GM12878 (cell line): Measurements from ENCODE around the gene KAT2B. TPM values are rescaled to one million over a fixed set of nuclear protein-coding genes. Genes with fewer than 3 reads are reported as not detected.

Experiments
- ATAC-seq: fragments of 200-7000 bp; cut with Tn5 transposase; 3 replicates; pipeline ENCODE4 v1.9.1; 2020; ENCODE audit warnings: mild to moderate bottlenecking, moderate library complexity
- BruUV-seq: library from RNA; stranded (reverse); fragments of 400-500 nt; replicated peaks from 2 replicates; lab custom pipeline; 2021; lab: Mats Ljungman, UMichigan
- CTCF ChIA-PET: fragments of 300-600 bp; sonication (Branson Sonifier 250); formaldehyde crosslinking; extraction: SDS; loops from one replicate; lab custom pipeline; 2021; ENCODE audit warnings: inconsistent platforms; lab: Yijun Ruan, JAX
- POLR2A ChIA-PET: fragments of 350-600 bp; formaldehyde crosslinking; extraction: SDS; loops from one replicate; lab custom pipeline; 2021; ENCODE audit warnings: inconsistent platforms; lab: Charles Lee
- RAD21 ChIA-PET: fragments of 300-600 bp; sonication (Branson Sonifier 250); formaldehyde crosslinking; loops from one replicate; lab custom pipeline; 2023; ENCODE audit warnings: antibody characterized with exemption; ENCODE audit not compliant: unreplicated experiment; lab: Charles Lee
- SMC1A ChIA-PET: fragments of 300-600 bp; sonication (Branson Sonifier 250); formaldehyde crosslinking; loops from one replicate; lab custom pipeline; 2023; ENCODE audit not compliant: unreplicated experiment, uncharacterized antibody; lab: Charles Lee
- DNase-seq: peaks from one replicate; pipeline ENCODE4 v3.0.0-alpha.2; 2011; ENCODE audit warnings: low read depth, low spot score
- FAIRE-seq: peaks from 3 replicates; lab custom pipeline; 2011; peaks lifted over from hg19 to GRCh38; lab: Jason Lieb, UNC
- H2AFZ ChIP-seq: 2 replicates; pipeline ENCODE4 v1.6.0; 2011; ENCODE audit warnings: low read depth, low read length, control low read depth; ENCODE audit not compliant: control insufficient read depth
- H3K27ac ChIP-seq: 2 replicates; pipeline ENCODE4 v1.5.1; 2011; ENCODE audit warnings: control low read depth; ENCODE audit not compliant: control insufficient read depth, insufficient read depth
- H3K27me3 ChIP-seq, 2 experiments: replicated peaks in 1 of 2; 2 replicates each; pipeline versions ENCODE4 v1.6.0 to v1.6.1; 2011; ENCODE audit warnings: low read length in 1 of 2; ENCODE audit not compliant: control insufficient read depth in 2 of 2, insufficient read depth in 2 of 2
- H3K36me3 ChIP-seq, 2 experiments: 2 replicates each; pipeline ENCODE4 v1.5.1; 2011; ENCODE audit warnings: low read length in 1 of 2; ENCODE audit not compliant: control insufficient read depth in 2 of 2, insufficient read depth in 2 of 2
- H3K4me1 ChIP-seq: 2 replicates; pipeline ENCODE4 v1.6.1; 2011; ENCODE audit warnings: mild to moderate bottlenecking, low read length, moderate library complexity, mixed read lengths; ENCODE audit not compliant: control insufficient read depth, insufficient read depth
- H3K4me2 ChIP-seq: 2 replicates; pipeline ENCODE4 v1.6.0; 2011; ENCODE audit warnings: control low read depth; ENCODE audit not compliant: control insufficient read depth, insufficient read depth
- H3K4me3 ChIP-seq: fragments of 200-600 bp; sonication (generic); 2 replicates; pipeline ENCODE4 v1.5.1; 2016
- H3K79me2 ChIP-seq: 2 replicates; pipeline ENCODE4 v1.6.0; 2011; ENCODE audit warnings: low read length; ENCODE audit not compliant: control insufficient read depth, insufficient read depth
- H3K9ac ChIP-seq: 2 replicates; pipeline ENCODE4 v1.8.0; 2011; ENCODE audit warnings: low read length, control low read depth, mixed read lengths; ENCODE audit not compliant: control insufficient read depth, insufficient read depth
- H3K9me3 ChIP-seq: replicated peaks from 3 replicates; pipeline ENCODE4 v1.5.1; 2011; ENCODE audit warnings: mild to moderate bottlenecking, low read length; ENCODE audit not compliant: control insufficient read depth, insufficient read depth
- H4K20me1 ChIP-seq: 2 replicates; pipeline ENCODE4 v1.6.0; 2011; ENCODE audit not compliant: control insufficient read depth, insufficient read depth
- GATAD2B ChIP-seq: fragments of 450-650 bp; conservative IDR thresholded peaks from 2 replicates; pipeline ENCODE4 v1.6.1; 2017; ENCODE audit warnings: low read depth, mild to moderate bottlenecking, moderate library complexity
- HDGF ChIP-seq: fragments of 450-650 bp; IDR thresholded peaks from 2 replicates; pipeline ENCODE4 v1.6.1; 2016; ENCODE audit warnings: antibody characterized with exemption
- PML ChIP-seq: IDR thresholded peaks from 2 replicates; pipeline ENCODE4 v1.6.1; 2012; ENCODE audit warnings: low read length, inconsistent platforms
- RAD21 ChIP-seq: IDR thresholded peaks from 2 replicates; pipeline ENCODE4 v1.6.1; 2011; ENCODE audit warnings: mild to moderate bottlenecking, low read depth, low read length, moderate library complexity; ENCODE audit not compliant: insufficient read depth
- ZNF217 ChIP-seq: fragments of 450-650 bp; IDR thresholded peaks from 2 replicates; pipeline ENCODE4 v1.6.1; 2017; ENCODE audit warnings: antibody characterized with exemption, mild to moderate bottlenecking
- ZNF24 ChIP-seq: fragments of 450-650 bp; IDR thresholded peaks from 2 replicates; pipeline ENCODE4 v1.6.1; 2017; ENCODE audit warnings: antibody characterized with exemption, mild to moderate bottlenecking
- ZNF687 ChIP-seq: fragments of 450-650 bp; IDR thresholded peaks from 2 replicates; pipeline ENCODE4 v1.6.1; 2017; ENCODE audit warnings: mild to moderate bottlenecking, moderate library complexity
- ZZZ3 ChIP-seq: IDR thresholded peaks from 2 replicates; pipeline ENCODE4 v1.6.1; 2011; ENCODE audit warnings: low read depth; ENCODE audit not compliant: control insufficient read depth, insufficient read length
- WGBS: methylation state at CpG from one replicate; pipeline ENCODE4 v1.1.6; 2016; ENCODE audit warnings: low lambda C conversion rate; ENCODE audit not compliant: insufficient replicate concordance, insufficient coverage; ENCODE audit errors: missing lambda C conversion rate; 5-methylcytosine and 5-hydroxymethylcytosine counted together
- in situ Hi-C: fragments of 300-500 bp; cut with MboI; formaldehyde crosslinking; loops from 9 replicates; pipeline ENCODE4 v1.14.3; 2018; ENCODE audit warnings: mixed read lengths
- intact Hi-C: fragments of 100-400 bp; cut with micrococcal nuclease; formaldehyde crosslinking; loops from one replicate; pipeline ENCODE4 v1.14.2; 2022; ENCODE audit not compliant: unreplicated experiment
- polyA plus RNA-seq, 11 experiments: library from polyadenylated mRNA; depleted of rRNA in 4 of 11; unstranded in 6 of 11; stranded (reverse) in 5 of 11; fragments of >200 nt; fragmentation: Nextera tagmentation in 4 of 11; fragmentation: Illumina TruSeq in 1 of 11; extraction: Ambion mirVana in 4 of 11; extraction: Trizol in 1 of 11; gene quantifications; 1 replicate in 1 of 11; 2 replicates in 10 of 11; pipeline versions ENCODE4 v1.2.1 to v1.2.3, GENCODE V29; 2011 to 2016; ENCODE audit warnings: inconsistent platforms in 2 of 11, missing spikeins in 2 of 11, low read depth in 1 of 11
- total RNA-seq, 4 experiments: library from RNA; depleted of rRNA in 3 of 4; stranded (reverse); fragments of >200 nt in 3 of 4; fragmentation: Illumina TruSeq in 1 of 4; extraction: Trizol in 1 of 4; gene quantifications; 2 replicates each; pipeline versions ENCODE4 v1.2.1 to v1.2.3, GENCODE V29; 2013 to 2021
- TF ChIP-seq, protein P1 (sequence below): IDR thresholded peaks from 2 replicates; pipeline ENCODE4 v1.6.1; 2012; ENCODE audit warnings: low read depth, low read length, improper control_type of control experiment

The KAT2B gene
- total and polyA plus RNA-seq, 10 of the 15 experiments (the other 5 are each of a cell fraction or from before 2014, with no cell fraction given): 2.9 to 15.2 (median 10.2) TPM

DNA sequence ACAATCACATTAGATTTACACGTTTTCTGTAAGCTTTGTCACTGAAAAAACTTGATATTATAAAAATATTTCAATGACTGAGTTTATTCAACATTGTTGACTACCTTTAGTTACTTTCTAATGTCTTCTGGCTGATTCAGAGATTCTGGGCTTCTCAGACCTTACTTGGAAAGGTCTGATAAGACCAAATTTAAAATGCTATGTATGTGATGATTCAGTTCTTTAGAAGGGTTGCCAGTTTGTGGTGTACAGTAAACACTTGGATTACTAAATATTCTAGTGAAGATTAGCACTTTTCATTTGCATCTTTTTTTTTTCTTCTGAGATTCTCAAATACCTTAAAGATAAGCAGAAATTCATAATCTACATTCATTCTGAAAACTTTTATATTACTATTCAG lies 96.0 kb downstream of the KAT2B start (continued):
- TF ChIP-seq ZNF687: no peak

- ATAC-seq (no peak), FAIRE-seq (no peak), DNase-seq (no peak)
- CTCF ChIA-PET: no interaction called here
- H3K36me3 ChIP-seq: peaks cover 0 to 4% of the 10 kb centered on the region in 2 experiments; a peak in 3 of 4 replicates
- WGBS: 82% methylated on average over 4 of the region's 4 CpGs
- no peaks in the 10 kb centered on the region for H3K4me1 ChIP-seq
- TF ChIP-seq PML (no peak), ZNF217 (no peak), ZZZ3 (no peak), GATAD2B (no peak), RAD21 (no peak), HDGF (no peak), ZNF24 (no peak)
- TF ChIP-seq, protein P1, sequence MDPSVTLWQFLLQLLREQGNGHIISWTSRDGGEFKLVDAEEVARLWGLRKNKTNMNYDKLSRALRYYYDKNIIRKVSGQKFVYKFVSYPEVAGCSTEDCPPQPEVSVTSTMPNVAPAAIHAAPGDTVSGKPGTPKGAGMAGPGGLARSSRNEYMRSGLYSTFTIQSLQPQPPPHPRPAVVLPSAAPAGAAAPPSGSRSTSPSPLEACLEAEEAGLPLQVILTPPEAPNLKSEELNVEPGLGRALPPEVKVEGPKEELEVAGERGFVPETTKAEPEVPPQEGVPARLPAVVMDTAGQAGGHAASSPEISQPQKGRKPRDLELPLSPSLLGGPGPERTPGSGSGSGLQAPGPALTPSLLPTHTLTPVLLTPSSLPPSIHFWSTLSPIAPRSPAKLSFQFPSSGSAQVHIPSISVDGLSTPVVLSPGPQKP: no peak
- TF ChIP-seq, all 136 proteins: peak for 0
- H2AFZ ChIP-seq: no peak overlapping the region
- H3K4me2 ChIP-seq: no peak overlapping the region
- BruUV-seq: no TSS peak
- no peaks in the 10 kb centered on the region for H3K9me3 ChIP-seq
- H4K20me1 ChIP-seq: no peaks in the 10 kb centered on the region
- no peaks in the 10 kb centered on the region for H3K27me3 ChIP-seq
- no peaks in the 10 kb centered on the region for H3K79me2 ChIP-seq
- H3K9ac ChIP-seq: no peak overlapping the region
- SMC1A ChIA-PET: interaction anchor here (0.9 to 2.5 kb wide), 3 partner anchors 10 to 25 kb away, joined by 3 to 7 read pairs (median 3); no protein-coding TSS in a partner anchor
- intact Hi-C loops: no loop called here
- in situ Hi-C loops: no loop called here
- no peak overlapping the region for H3K4me3 ChIP-seq
- H3K27ac ChIP-seq: no peak overlapping the region
- POLR2A ChIA-PET: no interaction called here
- RAD21 ChIA-PET: no interaction called here
Measured at GRCh38 chr3:20137647-20138046, 97.4 kb downstream of the KAT2B start.
